GM19238 (cell line): ENCODE measurements around the gene PON2.
"Not testable (repeated sequence)": the region's sequence is repeated elsewhere in the genome, so short reads cannot be mapped to it uniquely, and the experiment has no call there.

Source experiments
- DNase-seq: peaks from one replicate; pipeline ENCODE4 v3.0.0; 2011; ENCODE audit warnings: low spot score; ENCODE audit not compliant: insufficient read length

PON2 gene

DNA sequence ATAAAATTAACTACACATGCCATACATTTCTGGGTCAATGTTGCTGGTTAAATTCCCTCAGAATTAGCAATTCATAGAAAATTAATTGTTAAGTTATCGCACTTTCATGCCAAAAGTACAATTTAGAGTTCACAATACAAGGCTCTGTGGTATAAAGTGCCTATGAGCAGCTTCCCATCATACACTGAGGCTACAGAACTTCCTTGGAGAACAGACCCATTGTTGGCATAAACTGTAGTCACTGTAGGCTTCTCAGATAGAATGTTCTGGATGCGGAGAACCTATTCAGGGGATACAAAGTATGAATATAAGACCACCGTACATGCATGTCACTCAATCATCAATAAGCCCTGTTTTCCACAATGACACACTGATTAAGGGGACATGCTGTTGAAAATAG, 29.6 kb downstream of the PON2 start:
- no peak for DNase-seq

DNA sequence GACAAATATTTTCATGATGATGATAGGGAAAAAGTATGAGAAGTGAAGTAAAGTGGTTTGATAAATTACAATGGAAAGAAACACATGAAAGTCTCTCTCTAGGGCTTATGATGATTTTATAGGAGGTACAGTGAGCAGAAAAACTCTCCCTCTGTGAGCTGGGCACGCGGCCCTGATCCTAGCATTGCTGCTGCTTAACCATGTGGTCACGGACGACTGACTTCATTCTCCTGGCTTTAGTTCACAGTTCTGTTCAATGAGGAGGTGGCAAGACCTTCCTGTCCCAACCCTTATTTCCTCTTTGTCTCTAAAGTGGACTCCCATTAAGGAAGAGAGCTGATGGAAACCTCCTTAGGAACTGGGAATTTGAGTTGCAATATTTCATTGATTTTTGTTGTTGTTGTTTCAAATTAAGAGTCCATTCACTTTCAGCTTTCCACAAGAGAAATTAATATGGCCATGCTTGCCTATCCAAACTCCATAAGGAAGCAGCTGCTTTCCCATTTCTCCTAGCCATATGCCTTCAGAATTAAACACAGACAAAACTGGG, 30.4 kb downstream of the PON2 start:
- DNase-seq = no peak

GRCh38 chr7:95398155-95398940, 36.5 kb downstream of the PON2 start:
- DNase-seq = no peak

DNA sequence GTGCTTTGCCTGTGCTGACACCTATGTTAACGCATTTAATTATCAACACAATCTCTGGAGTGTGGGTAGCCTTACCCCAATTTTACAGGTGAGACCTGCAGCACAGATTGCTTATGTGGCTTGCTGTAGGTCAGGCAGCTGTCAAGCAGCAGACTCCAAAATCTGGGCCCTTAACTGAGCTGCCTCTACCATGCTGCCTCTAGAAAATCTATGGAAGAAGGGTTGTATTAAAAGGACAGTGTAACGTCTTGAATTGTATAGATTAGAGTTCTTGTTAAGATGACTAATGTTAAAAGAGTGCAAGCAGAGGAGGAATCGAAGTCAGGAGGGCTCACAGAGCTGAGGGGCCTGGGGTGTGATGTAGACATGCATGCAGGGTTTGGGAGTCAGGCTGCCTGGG, 37.4 kb downstream of the PON2 start:
- DNase-seq = no peak

GRCh38 chr7:95396136-95397032, 38.4 kb downstream of the PON2 start, which contains the start of gene PON3:
PON3 (minus strand) TSS chr7:95396375; CDS start chr7:95396350, 25 bp downstream.
- DNase-seq = no peak

DNA sequence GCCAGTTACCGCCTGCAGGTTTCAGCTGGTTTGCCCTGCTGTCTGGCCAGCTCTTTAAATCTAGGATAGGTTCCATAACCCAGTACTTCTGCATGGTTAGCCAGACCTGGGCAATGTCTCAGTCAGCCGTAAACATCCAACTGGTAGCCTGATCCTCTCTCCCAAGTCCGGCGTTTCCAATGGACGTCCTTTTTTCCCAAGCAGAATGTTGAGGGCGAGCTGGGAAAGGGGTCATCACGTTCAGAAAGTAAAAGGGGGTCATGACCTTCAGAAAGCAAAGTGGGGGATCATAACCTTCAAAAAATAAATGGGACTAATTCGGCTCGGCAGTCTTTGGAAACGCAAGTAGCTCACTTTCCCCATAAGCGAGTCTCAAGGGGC, 39.1 kb downstream of the PON2 start:
- no peak for DNase-seq

- no peak for DNase-seq
Measured at GRCh38 chr7:95394370-95394769, 40.5 kb downstream of the PON2 start.

GRCh38 chr7:95391761-95392160, 43.1 kb downstream of the PON2 start:
- no peak for DNase-seq

- no peak for DNase-seq
Measured at GRCh38 chr7:95389516-95389915, 45.3 kb downstream of the PON2 start.

DNA sequence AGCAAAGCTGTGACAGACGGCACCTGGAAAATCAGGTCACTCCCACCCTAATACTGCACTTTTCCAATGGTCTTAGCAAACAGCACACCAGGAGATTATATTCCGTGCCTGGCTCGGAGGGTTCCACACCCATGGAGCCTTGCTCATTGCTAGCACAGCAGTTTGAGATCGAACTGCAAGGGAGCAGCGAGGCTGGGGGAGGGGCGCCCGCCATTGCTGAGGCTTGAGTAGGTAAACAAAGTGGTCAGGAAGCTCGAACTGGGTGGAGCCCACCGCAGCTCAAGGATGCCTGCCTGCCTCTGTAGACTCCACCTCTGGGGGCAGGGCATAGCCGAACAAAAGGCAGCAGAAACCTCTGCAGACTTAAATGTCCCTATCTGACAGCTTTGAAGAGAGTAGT, 55.4 kb downstream of the PON2 start:
- not testable (repeated sequence) for DNase-seq

DNA sequence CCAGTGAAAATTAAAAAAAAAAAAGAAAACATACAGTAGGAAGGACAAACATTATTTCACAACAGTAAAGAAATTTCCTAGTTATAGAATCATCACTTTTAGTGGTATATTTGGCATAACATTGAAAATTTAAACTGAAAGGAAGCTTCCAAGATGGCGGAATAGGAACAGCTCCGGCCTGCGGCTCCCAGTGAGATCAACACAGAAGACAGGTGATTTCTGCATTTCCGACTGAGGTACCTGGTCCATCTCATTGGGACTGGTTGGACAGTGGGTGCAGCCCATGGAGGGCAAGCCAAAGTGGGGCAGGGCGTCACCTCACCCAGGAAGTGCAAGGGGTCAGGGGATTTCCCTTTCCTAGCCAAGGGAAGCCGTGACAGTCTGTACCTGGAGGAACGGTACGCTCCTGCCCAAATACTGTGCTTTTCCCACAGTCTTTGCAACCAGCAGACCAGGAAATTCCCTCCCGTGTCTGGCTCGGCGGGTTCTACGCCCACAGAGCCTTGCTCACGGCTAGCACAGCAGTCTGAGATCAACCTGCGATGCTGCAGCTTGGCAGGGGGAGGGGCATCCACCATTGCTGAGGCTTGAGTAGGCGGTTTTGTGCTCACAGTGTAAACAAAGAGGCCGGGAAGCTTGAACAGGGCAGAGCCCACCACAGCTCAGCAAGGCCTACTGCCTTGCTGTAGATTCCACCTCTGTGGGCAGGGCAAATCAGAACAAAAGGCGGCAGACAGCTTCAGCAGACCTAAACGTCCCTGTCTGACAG, 58.0 kb downstream of the PON2 start:
- DNase-seq = no peak

DNA sequence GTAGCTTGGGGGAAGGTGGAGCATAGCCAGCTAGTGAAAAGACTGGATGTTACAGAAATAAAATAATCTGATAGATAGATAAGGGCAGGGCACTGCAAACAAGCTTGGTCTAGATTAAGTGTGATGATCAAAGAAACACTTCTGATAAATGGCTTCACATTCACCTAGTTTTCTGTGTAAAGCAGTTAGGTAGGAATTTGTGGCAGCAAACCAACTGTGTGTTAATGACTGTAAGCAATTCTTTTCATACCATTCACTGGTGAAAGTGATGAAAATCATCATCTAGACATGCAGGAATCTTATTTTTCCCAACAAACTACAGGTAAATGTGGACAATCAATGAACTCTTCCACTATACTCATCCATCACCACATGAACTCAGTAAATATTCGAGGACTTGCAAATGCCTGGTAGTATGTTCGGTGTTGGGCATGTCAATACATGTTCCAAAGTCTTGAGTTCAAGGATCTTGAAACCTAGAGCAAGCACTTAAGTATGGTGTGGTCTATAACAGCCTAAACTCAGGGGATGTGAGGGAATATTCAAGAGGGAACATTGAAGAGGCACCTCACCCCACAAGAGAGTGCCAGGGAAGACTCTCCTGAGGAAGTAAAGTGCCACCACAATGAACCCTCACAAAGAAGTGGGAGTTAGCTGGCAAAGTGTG, 59.1 kb downstream of the PON2 start:
- DNase-seq = no peak

- no peak for DNase-seq
Measured at GRCh38 chr7:95373323-95373722, 61.5 kb downstream of the PON2 start.

GRCh38 chr7:95368235-95368634, 66.6 kb downstream of the PON2 start:
- DNase-seq = no peak

DNA sequence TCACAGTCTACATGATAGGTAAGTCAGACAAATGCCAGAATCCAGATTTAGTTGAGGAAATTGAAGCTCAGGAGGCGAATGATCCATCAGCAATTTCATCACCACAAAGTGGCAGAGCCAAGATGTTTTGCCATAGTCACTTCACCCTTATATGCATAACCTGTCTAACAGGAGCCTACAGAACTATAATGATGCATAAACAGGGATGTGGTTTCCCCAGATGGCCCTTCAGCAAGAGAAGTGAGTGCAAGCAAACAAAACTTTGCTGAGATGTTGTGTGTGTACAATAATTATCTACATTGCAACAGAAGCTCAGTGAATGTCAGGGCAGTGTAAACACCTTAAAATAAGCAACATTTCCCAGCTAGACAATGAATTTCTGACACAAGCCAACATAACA, 67.2 kb downstream of the PON2 start:
- no peak for DNase-seq

GRCh38 chr7:95365151-95365550, 69.7 kb downstream of the PON2 start:
- no peak for DNase-seq

DNA sequence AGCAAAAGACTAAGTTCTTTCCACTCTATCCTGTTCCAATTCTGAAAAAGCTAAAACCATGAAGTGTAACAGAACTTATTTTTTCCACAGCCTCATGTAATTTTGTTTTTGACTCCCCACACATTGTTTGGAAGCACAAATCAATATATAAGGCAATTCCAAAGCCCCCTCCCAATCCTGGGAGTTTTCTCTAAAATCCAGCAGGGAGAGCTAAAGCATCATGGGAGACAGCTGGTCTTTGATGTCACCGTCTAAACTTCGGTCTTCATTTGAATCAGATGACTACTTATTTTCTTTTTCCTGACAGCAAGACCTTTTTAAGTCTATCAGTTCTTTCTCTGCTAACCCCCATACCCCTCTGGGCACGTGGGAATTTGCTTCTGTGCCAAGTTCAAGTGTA, 77.2 kb downstream of the PON2 start:
- DNase-seq = no peak
